Measurements from ENCODE around the gene ANKRD23.
"Not testable (repeated sequence)": the region's sequence is repeated elsewhere in the genome, so short reads cannot be mapped to it uniquely, and the experiment has no call there.

Gene ANKRD23

DNA sequence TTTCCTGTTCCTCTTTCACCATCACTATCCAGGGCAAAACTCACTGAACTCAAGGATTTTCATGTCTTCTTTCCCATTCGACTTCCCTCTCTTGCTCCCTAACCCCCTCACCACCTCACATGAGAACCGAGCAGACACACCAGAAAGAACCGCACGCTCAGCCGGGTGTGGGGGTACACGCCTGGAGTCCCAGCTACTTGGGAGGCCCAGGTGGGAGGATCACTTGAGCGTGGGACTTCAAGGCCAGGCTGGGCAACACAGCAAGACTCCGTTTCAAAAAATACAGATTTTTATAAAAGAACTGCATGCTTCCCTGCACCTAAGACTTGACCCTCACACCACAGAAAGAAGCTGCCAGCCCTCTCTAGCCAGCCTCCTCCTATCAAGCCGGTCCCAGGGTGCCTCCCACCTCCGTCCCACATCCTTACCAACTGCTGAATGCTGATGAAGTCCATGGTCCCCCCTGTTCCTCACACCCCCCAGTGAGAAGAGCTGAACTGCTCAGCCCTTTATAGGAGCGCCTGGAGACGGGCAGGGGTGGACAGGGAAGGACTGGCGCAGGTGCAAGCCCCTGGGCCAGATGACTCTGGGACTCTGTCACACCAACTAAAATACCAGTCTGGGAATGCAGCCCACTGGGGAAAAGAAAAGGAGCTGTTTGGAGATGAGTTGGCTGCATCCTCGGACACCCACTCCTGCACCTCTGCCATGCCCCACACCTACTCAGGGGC lies at the start of gene ANKRD23:
Gene ANKRD23 (minus strand): TSS at position 484 of the 731 bp plus-strand sequence. CDS start 29 bp downstream, at position 455.
- no peak within 1 kb of the TSS for H3K27ac ChIP-seq
- peaks cover 9% of the 10 kb centered on the region for H3K27me3 ChIP-seq
- peaks cover 14% of the 10 kb centered on the region for H3K36me3 ChIP-seq
- H3K4me1 ChIP-seq (ENCODE audit: control insufficient read depth in 1 of 2, insufficient read depth in 1 of 2, low read depth in 1 of 2, low read length in 1 of 2) = peaks cover 7 to 10% of the 10 kb centered on the region in 2 experiments
- no peaks in the 10 kb centered on the region for H3K9me3 ChIP-seq
- no peak for TF ChIP-seq CTCF (IDR thresholded peaks at IDR 0.05)
- no peak within 1 kb of the TSS for H3K4me3 ChIP-seq (ENCODE audit: low read depth in 1 of 2, low read length in 1 of 2)

- Histone ChIP-seq H3K9me3 (no peaks in the 10 kb centered on the region), H3K4me1 (ENCODE audit: control insufficient read depth in 1 of 2, insufficient read depth in 1 of 2, low read depth in 1 of 2, low read length in 1 of 2) (no peaks in the 10 kb centered on the region), H3K36me3 (no peaks in the 10 kb centered on the region), H3K27ac (no peak overlapping the region), H3K27me3 (peaks cover 11% of the 10 kb centered on the region), H3K4me3 (ENCODE audit: low read depth in 1 of 2, low read length in 1 of 2) (no peak overlapping the region)
- TF ChIP-seq CTCF (IDR thresholded peaks at IDR 0.05) = no peak
Measured at GRCh38 chr2:96891591-96892333, 47.9 kb upstream of the ANKRD23 start.

- Histone ChIP-seq H3K4me3 (ENCODE audit: low read depth in 1 of 2, low read length in 1 of 2) (no peak overlapping the region), H3K36me3 (no peaks in the 10 kb centered on the region), H3K4me1 (ENCODE audit: control insufficient read depth in 1 of 2, insufficient read depth in 1 of 2, low read depth in 1 of 2, low read length in 1 of 2) (peaks cover 0 to under 1% of the 10 kb centered on the region in 2 experiments), H3K9me3 (no peaks in the 10 kb centered on the region), H3K27ac (no peak overlapping the region), H3K27me3 (peaks cover 10% of the 10 kb centered on the region)
- no peak for TF ChIP-seq CTCF (IDR thresholded peaks at IDR 0.05)
Measured at GRCh38 chr2:96890726-96891385, 47.0 kb upstream of the ANKRD23 start.

- H3K4me1 ChIP-seq (ENCODE audit: control insufficient read depth in 1 of 2, insufficient read depth in 1 of 2, low read depth in 1 of 2, low read length in 1 of 2) = peaks cover 0 to 4% of the 10 kb centered on the region in 2 experiments
- H3K27ac ChIP-seq = no peak overlapping the region
- H3K9me3 ChIP-seq = no peaks in the 10 kb centered on the region
- no peak for TF ChIP-seq CTCF (IDR thresholded peaks at IDR 0.05)
- no peaks in the 10 kb centered on the region for H3K36me3 ChIP-seq
- H3K27me3 ChIP-seq = peaks cover 9% of the 10 kb centered on the region
- H3K4me3 ChIP-seq (ENCODE audit: low read depth in 1 of 2, low read length in 1 of 2) = no peak overlapping the region
Measured at GRCh38 chr2:96890252-96890651, 46.4 kb upstream of the ANKRD23 start.

- H3K27me3 ChIP-seq; H3K36me3 ChIP-seq; H3K4me1 ChIP-seq (ENCODE audit: control insufficient read depth in 1 of 2, insufficient read depth in 1 of 2, low read depth in 1 of 2, low read length in 1 of 2); H3K9me3 ChIP-seq; H3K27ac ChIP-seq; H3K4me3 ChIP-seq (ENCODE audit: low read depth in 1 of 2, low read length in 1 of 2): not testable (repeated sequence)
Measured at GRCh38 chr2:96889502-96889901, 45.7 kb upstream of the ANKRD23 start.
